WTC11 (cell line): Measurements from ENCODE around the gene IFNGR2. TPM values are rescaled to one million over a fixed set of nuclear protein-coding genes. Genes with fewer than 3 reads are reported as not detected.

ENCODE experiments used
- ATAC-seq: fragments of 200-7000 bp; cut with Tn5 transposase; 2 replicates; pipeline ENCODE4 v1.10.0; 2021; ENCODE audit warnings: mild to moderate bottlenecking, moderate library complexity
- CTCF ChIA-PET: fragments of 300-600 bp; sonication (Branson Sonifier 250); formaldehyde crosslinking; loops from one replicate; lab custom pipeline; 2021; ENCODE audit warnings: antibody characterized with exemption; lab: Charles Lee
- POLR2A ChIA-PET: fragments of 350-600 bp; sonication (Branson Sonifier 250); formaldehyde crosslinking; loops from one replicate; lab custom pipeline; 2021; ENCODE audit warnings: antibody characterized with exemption; lab: Charles Lee
- DNase-seq: peaks from one replicate; pipeline ENCODE4 v3.0.0; 2021; ENCODE audit warnings: low spot score
- H3K27ac Mint-ChIP-seq: 2 replicates; pipeline ENCODE4 v1.8.0; 2021; ENCODE audit warnings: mixed read lengths
- H3K27me3 Mint-ChIP-seq: 2 replicates; pipeline ENCODE4 v1.8.0; 2021; ENCODE audit warnings: low read depth, mild to moderate bottlenecking, moderate library complexity, mixed read lengths
- H3K36me3 Mint-ChIP-seq: 2 replicates; pipeline ENCODE4 v1.8.0; 2021; ENCODE audit warnings: mixed read lengths
- H3K4me1 Mint-ChIP-seq: 2 replicates; pipeline ENCODE4 v1.8.0; 2022; ENCODE audit warnings: mixed read lengths
- H3K4me3 Mint-ChIP-seq: 2 replicates; pipeline ENCODE4 v1.8.0; 2021; ENCODE audit warnings: mild to moderate bottlenecking, moderate library complexity, mixed read lengths
- H3K9me3 Mint-ChIP-seq: 2 replicates; pipeline ENCODE4 v1.8.0; 2021; ENCODE audit warnings: mixed read lengths
- ATF2 ChIP-seq: sonication (generic); formaldehyde crosslinking; IDR thresholded peaks from 2 replicates; pipeline ENCODE4 v1.8.1; 2022; ENCODE audit warnings: low read depth, missing genetic modification reagents, borderline replicate concordance
- ATF6 ChIP-seq: sonication (generic); formaldehyde crosslinking; IDR thresholded peaks from 2 replicates; pipeline ENCODE4 v1.8.1; 2023; ENCODE audit warnings: mild to moderate bottlenecking, missing genetic modification reagents
- CBFB ChIP-seq: sonication (generic); formaldehyde crosslinking; IDR thresholded peaks from 2 replicates; pipeline ENCODE4 v1.8.1; 2022; ENCODE audit warnings: mild to moderate bottlenecking, low read depth, missing genetic modification reagents
- CTCF ChIP-seq: fragments of 200-600 bp; IDR thresholded peaks from 2 replicates; pipeline ENCODE4 v1.8.0; 2022; ENCODE audit warnings: antibody characterized with exemption
- GRHL2 ChIP-seq: fragments of 250-450 bp; sonication (Bioruptor Pico); IDR thresholded peaks from 2 replicates; pipeline ENCODE4 v1.8.0; 2022; ENCODE audit warnings: mild to moderate bottlenecking, moderate library complexity; ENCODE audit not compliant: insufficient replicate concordance, severe bottlenecking
- HMGA2 ChIP-seq: fragments of 250-450 bp; sonication (Bioruptor Pico); IDR thresholded peaks from 2 replicates; pipeline ENCODE4 v1.4.0; 2021; ENCODE audit warnings: mild to moderate bottlenecking, moderate library complexity
- KAT7 ChIP-seq: sonication (generic); formaldehyde crosslinking; IDR thresholded peaks from 2 replicates; pipeline ENCODE4 v1.8.1; 2023; ENCODE audit warnings: missing genetic modification reagents, mild to moderate bottlenecking, borderline replicate concordance
- MLX ChIP-seq: sonication (generic); formaldehyde crosslinking; IDR thresholded peaks from 2 replicates; pipeline ENCODE4 v1.8.1; 2023; ENCODE audit warnings: mild to moderate bottlenecking, missing genetic modification reagents, moderate library complexity
- MXD4 ChIP-seq: fragments of 250-450 bp; sonication (Bioruptor Pico); IDR thresholded peaks from 2 replicates; pipeline ENCODE4 v1.8.0; 2021; ENCODE audit warnings: mild to moderate bottlenecking, moderate library complexity, borderline replicate concordance
- NFATC4 ChIP-seq: fragments of 250-450 bp; sonication (Bioruptor Pico); IDR thresholded peaks from 2 replicates; pipeline ENCODE4 v1.9.0; 2021; ENCODE audit warnings: mild to moderate bottlenecking
- NFE2L1 ChIP-seq: sonication (generic); formaldehyde crosslinking; IDR thresholded peaks from 2 replicates; pipeline ENCODE4 v1.8.1; 2023; ENCODE audit warnings: missing genetic modification reagents
- NR3C1 ChIP-seq: sonication (generic); formaldehyde crosslinking; conservative IDR thresholded peaks from 2 replicates; pipeline ENCODE4 v1.8.1; 2023; ENCODE audit warnings: low read depth, mild to moderate bottlenecking, missing genetic modification reagents
- SMAD3 ChIP-seq: sonication (generic); formaldehyde crosslinking; IDR thresholded peaks from 2 replicates; pipeline ENCODE4 v1.8.0; 2022; ENCODE audit warnings: missing genetic modification reagents, mild to moderate bottlenecking, borderline replicate concordance
- SMAD4 ChIP-seq: sonication (generic); formaldehyde crosslinking; IDR thresholded peaks from 2 replicates; pipeline ENCODE4 v1.8.0; 2022; ENCODE audit warnings: mild to moderate bottlenecking, missing genetic modification reagents
- TCF7 ChIP-seq: sonication (generic); formaldehyde crosslinking; IDR thresholded peaks from 2 replicates; pipeline ENCODE4 v1.8.0; 2022; ENCODE audit warnings: mild to moderate bottlenecking, low read depth, missing genetic modification reagents, moderate library complexity
- USF1 ChIP-seq: sonication (generic); formaldehyde crosslinking; IDR thresholded peaks from 2 replicates; pipeline ENCODE4 v1.8.0; 2022; ENCODE audit warnings: mild to moderate bottlenecking, missing genetic modification reagents
- ZMAT4 ChIP-seq: fragments of 250-450 bp; sonication (Bioruptor Pico); IDR thresholded peaks from 2 replicates; pipeline ENCODE4 v1.9.0; 2021; ENCODE audit warnings: mild to moderate bottlenecking
- ZNF121 ChIP-seq: sonication (generic); formaldehyde crosslinking; IDR thresholded peaks from 2 replicates; pipeline ENCODE4 v1.8.0; 2023; ENCODE audit warnings: missing genetic modification reagents
- ZNF281 ChIP-seq: sonication (generic); formaldehyde crosslinking; IDR thresholded peaks from 2 replicates; pipeline ENCODE4 v1.8.0; 2023; ENCODE audit warnings: mild to moderate bottlenecking, missing genetic modification reagents
- ZNF416 ChIP-seq: fragments of 250-450 bp; sonication (Bioruptor Pico); IDR thresholded peaks from 2 replicates; pipeline ENCODE4 v1.9.0; 2021; ENCODE audit warnings: mild to moderate bottlenecking, inconsistent platforms
- ZNF512 ChIP-seq: sonication (generic); formaldehyde crosslinking; IDR thresholded peaks from 2 replicates; pipeline ENCODE4 v1.8.1; 2022; ENCODE audit warnings: missing genetic modification reagents, borderline replicate concordance
- total RNA-seq: library from RNA; stranded (reverse); gene quantifications from 3 replicates; pipeline ENCODE4 v1.2.3, GENCODE V29; 2021

IFNGR2 gene
- total RNA-seq, 1 experiment from 2014 or later: 34.1 TPM

GRCh38 chr21:33374080-33374449 is 29.1 kb upstream of the IFNGR2 start (continued):
- TF ChIP-seq ATF2 (CRISPR knock-in tag) (no peak), ZMAT4 (CRISPR knock-in tag) (no peak), ATF6 (CRISPR knock-in tag) (no peak)

GRCh38 chr21:33374450-33375096 is 28.6 kb upstream of the IFNGR2 start:
- H3K27ac Mint-ChIP-seq: no peak overlapping the region
- H3K27me3 Mint-ChIP-seq: no peaks in the 10 kb centered on the region; the same call in 1 of the 2 replicates
- peaks cover 2% of the 10 kb centered on the region; the same call in 1 of the 2 replicates for H3K4me1 Mint-ChIP-seq
- peaks cover 14% of the 10 kb centered on the region for H3K36me3 Mint-ChIP-seq
- DNase-seq (peak; percentile 49), ATAC-seq (peak; percentile 77)
- H3K9me3 Mint-ChIP-seq: peaks cover 15% of the 10 kb centered on the region
- ChIA-PET POLR2A (no interaction called here), CTCF (interaction anchor here (0.7 to 2.5 kb wide), 3 partner anchors 13 to 177 kb away, joined by 3 to 10 read pairs (median 6); no protein-coding TSS in a partner anchor)
- no peak overlapping the region for H3K4me3 Mint-ChIP-seq
- TF ChIP-seq SMAD4: no peak
- no peak for TF ChIP-seq USF1
- TF ChIP-seq ZNF512 (CRISPR knock-in tag): no peak
- TF ChIP-seq NFATC4 (CRISPR knock-in tag): no peak
- TF ChIP-seq ZNF281: no peak
- TF ChIP-seq CBFB (CRISPR knock-in tag): no peak
- TF ChIP-seq MXD4: no peak
- TF ChIP-seq ZMAT4 (CRISPR knock-in tag): no peak
- no peak for TF ChIP-seq MLX (CRISPR knock-in tag)
- no peak for TF ChIP-seq ZNF416 (CRISPR knock-in tag)
- no peak for TF ChIP-seq HMGA2 (CRISPR knock-in tag)
- TF ChIP-seq TCF7 (CRISPR knock-in tag): no peak
- no peak for TF ChIP-seq NFE2L1 (CRISPR knock-in tag)
- no peak for TF ChIP-seq KAT7 (CRISPR knock-in tag)
- TF ChIP-seq GRHL2 (CRISPR knock-in tag): no peak
- TF ChIP-seq ZNF121 (CRISPR knock-in tag): no peak
- TF ChIP-seq SMAD3 (CRISPR knock-in tag): no peak
- TF ChIP-seq NR3C1 (CRISPR knock-in tag): no peak
- TF ChIP-seq CTCF: no peak
